H1 (cell line): ENCODE measurements around the gene ASPG. TPM values are rescaled to one million over a fixed set of nuclear protein-coding genes. Genes with fewer than 3 reads are reported as not detected.

ENCODE experiments used
- PHF8 ChIP-seq: fragments of 200-600 bp; sonication (generic); conservative IDR thresholded peaks from 2 replicates; pipeline ENCODE4 v1.7.1; 2012; ENCODE audit warnings: low read depth, mild to moderate bottlenecking, inconsistent platforms, low read length, moderate library complexity
- SP4 ChIP-seq: IDR thresholded peaks from 2 replicates; pipeline ENCODE4 v1.6.1; 2012; ENCODE audit warnings: low read length, inconsistent platforms
- TEAD4 ChIP-seq: IDR thresholded peaks from 2 replicates; pipeline ENCODE4 v1.6.1; 2012; ENCODE audit warnings: low read depth, low read length, inconsistent platforms, mixed read lengths
- polyA plus RNA-seq, 7 experiments: library from polyadenylated mRNA; depleted of rRNA in 3 of 7; stranded (reverse) in 5 of 7; unstranded in 2 of 7; fragments of >200 nt in 5 of 7; fragments of 200-250 nt in 2 of 7; gene quantifications; 1 replicate in 5 of 7; 2 replicates in 1 of 7; 4 replicates in 1 of 7; pipeline versions ENCODE4 v1.2.1 to v1.2.3, GENCODE V29; 2011 to 2013; ENCODE audit warnings: missing spikeins in 2 of 7, mixed read lengths in 2 of 7
- total RNA-seq: library from RNA; stranded (reverse); fragmentation: NEBNext Ultra II Directional; extraction: Animal tissue kit (Norgen Biotek cat#: 25700); gene quantifications from 2 replicates; pipeline ENCODE4 v1.2.1, GENCODE V29; 2021

The ASPG gene
- total and polyA plus RNA-seq, 2 of the 8 experiments (the other 6 are each of a cell fraction or from before 2014, with no cell fraction given): 0.34 to 0.59 TPM

GRCh38 chr14:104152246-104152575 is 66.7 kb downstream of the ASPG start (continued):
- TF ChIP-seq SP4 (no peak), TEAD4 (no peak), PHF8 (no peak)
